PC-9 (cell line): ENCODE results near the gene SOCS7. TPM values are rescaled to one million over a fixed set of nuclear protein-coding genes. Genes with fewer than 3 reads are reported as not detected.
A peak's percentile ranks its signal among the peaks of the same experiment; 100 is the strongest.

Experiments used
- BruUV-seq: library from RNA; stranded (reverse); fragments of 400-500 nt; replicated peaks from 2 replicates; lab custom pipeline; 2021; lab: Mats Ljungman, UMichigan
- CTCF ChIA-PET: fragments of 300-600 bp; sonication (Branson Sonifier 250); formaldehyde crosslinking; loops from one replicate; lab custom pipeline; 2022; ENCODE audit warnings: antibody characterized with exemption; lab: Charles Lee
- POLR2A ChIA-PET: fragments of 300-600 bp; sonication (Branson Sonifier 250); formaldehyde crosslinking; loops from one replicate; lab custom pipeline; 2022; ENCODE audit warnings: antibody characterized with exemption; ENCODE audit not compliant: unreplicated experiment; lab: Charles Lee
- DNase-seq, 2 experiments: peaks; one replicate each; pipeline versions ENCODE4 v3.0.0 to v3.0.0-alpha.2; 2015 to 2022; ENCODE audit warnings: mixed read lengths in 1 of 2
- H2AFZ ChIP-seq: fragments of 200-600 bp; sonication (generic); 2 replicates; pipeline ENCODE4 v1.8.1; 2017; ENCODE audit warnings: antibody characterized with exemption
- H3F3A ChIP-seq: fragments of 200-600 bp; sonication (generic); 2 replicates; pipeline ENCODE4 v1.8.1; 2017; ENCODE audit warnings: antibody characterized with exemption, mild to moderate bottlenecking, low read depth; ENCODE audit not compliant: insufficient read depth
- H3K27ac ChIP-seq: fragments of 200-600 bp; sonication (generic); 2 replicates; pipeline ENCODE4 v1.6.1; 2016; ENCODE audit warnings: mixed run types
- H3K27me3 ChIP-seq: fragments of 200-600 bp; sonication (generic); 2 replicates; pipeline ENCODE4 v1.6.1; 2016; ENCODE audit warnings: low read depth, mixed run types; ENCODE audit not compliant: insufficient read depth
- H3K36me3 ChIP-seq: fragments of 200-600 bp; sonication (generic); 2 replicates; pipeline ENCODE4 v1.6.1; 2016; ENCODE audit warnings: low read depth, mixed run types
- H3K4me1 ChIP-seq: fragments of 200-600 bp; sonication (generic); replicated peaks from 2 replicates; pipeline ENCODE4 v1.6.1; 2016; ENCODE audit warnings: mixed run types; ENCODE audit not compliant: insufficient read depth
- H3K4me2 ChIP-seq: fragments of 200-600 bp; sonication (generic); 2 replicates; pipeline ENCODE4 v1.6.1; 2017; ENCODE audit warnings: mixed run types
- H3K4me3 ChIP-seq: fragments of 200-600 bp; sonication (generic); 2 replicates; pipeline ENCODE4 v1.6.1; 2016; ENCODE audit warnings: mixed run types
- H3K79me2 ChIP-seq: fragments of 200-600 bp; sonication (generic); 2 replicates; pipeline ENCODE4 v1.6.1; 2017; ENCODE audit warnings: low read depth, mixed run types
- H3K9me2 ChIP-seq: fragments of 200-600 bp; sonication (generic); 2 replicates; pipeline ENCODE4 v1.8.1; 2017; ENCODE audit warnings: mild to moderate bottlenecking; ENCODE audit not compliant: insufficient read depth
- H3K9me3 ChIP-seq: fragments of 200-600 bp; sonication (generic); 2 replicates; pipeline ENCODE4 v1.8.1; 2016; ENCODE audit warnings: low read depth; ENCODE audit not compliant: insufficient read depth
- H4K20me1 ChIP-seq: fragments of 200-600 bp; sonication (generic); 2 replicates; pipeline ENCODE4 v1.8.1; 2017; ENCODE audit not compliant: insufficient read depth
- EZH2 ChIP-seq: fragments of 200-600 bp; sonication (generic); IDR thresholded peaks from 2 replicates; pipeline ENCODE4 v1.8.0; 2017; ENCODE audit warnings: antibody characterized with exemption, low read depth
- intact Hi-C: fragments of 100-400 bp; cut with micrococcal nuclease; formaldehyde crosslinking; loops from one replicate; pipeline ENCODE4 v1.10.0; 2022; ENCODE audit not compliant: unreplicated experiment
- total RNA-seq: library from RNA; stranded (reverse); gene quantifications from 2 replicates; pipeline ENCODE4 v1.2.3, GENCODE V29; 2021
- TF ChIP-seq, protein P1 (sequence below): fragments of 200-600 bp; sonication (generic); conservative IDR thresholded peaks from 2 replicates; pipeline ENCODE4 v1.6.1; 2017; ENCODE audit warnings: mixed run types, antibody characterized with exemption, mild to moderate bottlenecking, moderate library complexity

The SOCS7 gene
- total RNA-seq, 1 experiment from 2014 or later: 19.6 TPM

DNA sequence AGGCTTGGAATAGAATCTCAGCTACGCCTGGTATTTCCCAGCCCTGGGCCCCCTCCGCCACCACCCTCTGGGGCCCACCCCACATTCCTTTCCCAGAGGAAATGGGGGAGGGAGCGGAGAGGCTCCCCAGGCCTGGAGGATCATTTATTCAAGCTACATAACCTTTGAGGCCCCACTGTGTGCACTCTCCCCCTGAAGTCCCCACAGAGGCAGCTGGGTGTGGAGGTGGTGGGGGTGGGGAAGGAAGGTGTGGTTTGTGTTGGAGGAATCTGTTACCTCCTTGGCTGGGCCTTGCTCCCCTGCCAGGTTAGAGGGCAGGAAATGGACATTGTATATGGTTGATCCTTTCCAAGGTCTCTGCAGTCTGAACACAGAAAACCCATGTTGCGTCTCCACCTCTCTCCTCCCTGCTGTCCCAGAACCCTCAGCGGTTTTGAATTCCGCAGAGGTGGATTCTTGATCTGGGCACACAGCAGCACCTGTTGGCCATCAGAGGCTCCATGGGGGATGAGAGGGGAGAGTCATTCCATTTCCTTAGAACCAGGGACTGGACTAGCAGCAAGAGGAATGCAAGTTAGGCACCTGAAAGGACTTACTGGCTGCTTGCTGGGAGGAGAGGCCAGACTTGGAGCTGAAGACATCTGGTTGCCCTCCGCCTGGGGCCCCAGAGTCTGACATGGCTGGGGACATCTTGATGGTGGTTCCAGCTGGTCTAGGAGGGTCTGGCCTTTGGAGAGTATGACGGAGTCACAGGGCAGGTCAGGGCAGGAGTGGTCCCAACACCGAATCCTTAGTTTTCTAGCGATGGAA lies 99.6 kb downstream of the SOCS7 start:
- intact Hi-C loops: loop anchor here (1.0 to 5.0 kb wide), 2 partner anchors 22 to 416 kb away; no protein-coding TSS in a partner anchor
- no peaks in the 10 kb centered on the region for H3K27me3 ChIP-seq
- H3K4me3 ChIP-seq: no peak overlapping the region
- peaks cover 10% of the 10 kb centered on the region for H4K20me1 ChIP-seq
- H3K36me3 ChIP-seq: no peaks in the 10 kb centered on the region
- TF ChIP-seq, protein P1, sequence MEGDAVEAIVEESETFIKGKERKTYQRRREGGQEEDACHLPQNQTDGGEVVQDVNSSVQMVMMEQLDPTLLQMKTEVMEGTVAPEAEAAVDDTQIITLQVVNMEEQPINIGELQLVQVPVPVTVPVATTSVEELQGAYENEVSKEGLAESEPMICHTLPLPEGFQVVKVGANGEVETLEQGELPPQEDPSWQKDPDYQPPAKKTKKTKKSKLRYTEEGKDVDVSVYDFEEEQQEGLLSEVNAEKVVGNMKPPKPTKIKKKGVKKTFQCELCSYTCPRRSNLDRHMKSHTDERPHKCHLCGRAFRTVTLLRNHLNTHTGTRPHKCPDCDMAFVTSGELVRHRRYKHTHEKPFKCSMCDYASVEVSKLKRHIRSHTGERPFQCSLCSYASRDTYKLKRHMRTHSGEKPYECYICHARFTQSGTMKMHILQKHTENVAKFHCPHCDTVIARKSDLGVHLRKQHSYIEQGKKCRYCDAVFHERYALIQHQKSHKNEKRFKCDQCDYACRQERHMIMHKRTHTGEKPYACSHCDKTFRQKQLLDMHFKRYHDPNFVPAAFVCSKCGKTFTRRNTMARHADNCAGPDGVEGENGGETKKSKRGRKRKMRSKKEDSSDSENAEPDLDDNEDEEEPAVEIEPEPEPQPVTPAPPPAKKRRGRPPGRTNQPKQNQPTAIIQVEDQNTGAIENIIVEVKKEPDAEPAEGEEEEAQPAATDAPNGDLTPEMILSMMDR: no peak
- TF ChIP-seq EZH2: no peak
- peaks cover 49% of the 10 kb centered on the region for H3F3A ChIP-seq
- H2AFZ ChIP-seq: no peak overlapping the region
- peaks cover 87% of the 10 kb centered on the region for H3K4me1 ChIP-seq
- H3K9me2 ChIP-seq: no peaks in the 10 kb centered on the region
- H3K79me2 ChIP-seq: peaks cover 31% of the 10 kb centered on the region
- peak; percentile 79 to 92 for DNase-seq
- no peaks in the 10 kb centered on the region for H3K9me3 ChIP-seq
- ChIA-PET CTCF (interaction anchor here (0.6 to 1.9 kb wide), 3 partner anchors 14 to 680 kb away, joined by 3 to 6 read pairs (median 5); no protein-coding TSS in a partner anchor), POLR2A (interaction anchor here (0.5 to 2.4 kb wide), 5 partner anchors 14 to 195 kb away, joined by 3 to 53 read pairs (median 4); no protein-coding TSS in a partner anchor)
- H3K27ac ChIP-seq: peak overlapping the region; percentile 81
- BruUV-seq: TSS peak; percentile 62
- peak overlapping the region; percentile 49 for H3K4me2 ChIP-seq

DNA sequence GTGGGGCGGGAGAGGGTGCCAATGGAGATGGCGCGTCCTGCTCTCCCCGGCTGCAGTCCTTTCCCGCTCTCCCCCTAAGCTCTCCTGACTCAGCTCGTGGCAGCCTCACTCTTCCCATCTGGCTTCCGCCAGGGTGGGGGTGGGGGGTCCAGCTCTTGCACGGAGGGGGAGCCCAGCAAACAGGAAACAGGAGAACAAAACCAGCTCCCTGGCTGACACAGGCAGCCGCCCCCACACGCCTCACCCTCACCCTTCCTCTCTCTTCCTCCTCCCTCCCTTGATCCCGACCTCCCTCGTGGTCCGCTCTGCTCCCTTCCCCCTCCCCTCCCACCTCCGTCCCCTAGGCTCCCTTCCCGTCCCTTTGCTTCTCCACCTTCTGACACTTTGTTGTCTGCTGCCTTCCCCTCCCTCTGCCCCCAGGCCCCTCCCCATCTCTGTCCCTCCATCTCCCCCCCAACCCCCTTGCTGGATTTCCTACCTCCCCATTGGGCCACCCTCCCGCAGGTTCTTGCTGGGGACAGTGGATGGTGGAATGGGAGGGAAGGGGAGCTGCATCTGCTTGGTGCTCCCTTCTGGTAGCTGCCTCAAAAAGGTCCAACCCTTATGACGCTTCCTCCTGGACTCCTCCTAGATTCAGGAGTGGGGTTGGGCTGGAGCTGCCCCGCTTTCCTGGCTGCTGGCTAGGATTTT lies 100.3 kb downstream of the SOCS7 start:
- peak in 1 of 2 experiments; percentile 68 for DNase-seq
- CTCF ChIA-PET: interaction anchor here (0.6 to 1.9 kb wide), 3 partner anchors 13 to 794 kb away, joined by 3 to 11 read pairs (median 6); no protein-coding TSS in a partner anchor
- Histone ChIP-seq H3K9me2 (no peaks in the 10 kb centered on the region), H2AFZ (no peak overlapping the region), H3K36me3 (no peaks in the 10 kb centered on the region), H3K27ac (peak overlapping the region; percentile 81), H3K4me2 (peak overlapping the region; percentile 49), H3K27me3 (no peaks in the 10 kb centered on the region), H4K20me1 (peaks cover 18% of the 10 kb centered on the region), H3K4me3 (no peak overlapping the region), H3F3A (peaks cover 49% of the 10 kb centered on the region), H3K79me2 (peaks cover 39% of the 10 kb centered on the region), H3K4me1 (peaks cover 88% of the 10 kb centered on the region), H3K9me3 (no peaks in the 10 kb centered on the region)
- TF ChIP-seq EZH2: no peak
- TF ChIP-seq, protein P1: no peak
- intact Hi-C loops: loop anchor here (1.0 to 5.0 kb wide), 2 partner anchors 23 to 415 kb away; no protein-coding TSS in a partner anchor
- no TSS peak for BruUV-seq
- POLR2A ChIA-PET: interaction anchor here (0.5 to 2.4 kb wide), 11 partner anchors 9 to 1700 kb away, joined by 3 to 53 read pairs (median 5); no protein-coding TSS in a partner anchor

DNA sequence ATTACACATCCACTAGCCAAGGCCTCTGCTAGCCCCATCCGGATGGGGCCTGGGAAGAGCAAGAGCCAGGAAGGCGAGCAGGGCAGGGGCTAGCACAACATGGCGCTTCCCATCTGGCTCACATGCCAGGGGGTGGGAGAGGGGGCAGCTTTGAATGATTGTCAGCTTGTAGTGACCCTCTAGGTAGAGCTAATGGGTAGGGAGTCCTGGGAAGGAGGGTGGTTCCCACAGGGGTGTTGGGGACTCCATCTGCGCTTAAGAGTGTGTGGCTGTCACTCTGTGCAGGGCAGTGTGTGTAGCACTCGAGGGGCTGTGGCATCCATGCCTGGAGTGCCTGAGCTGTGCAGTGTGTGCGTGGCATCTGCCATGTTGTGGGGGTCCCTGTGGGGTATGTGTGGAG lies 101.1 kb downstream of the SOCS7 start:
- Histone ChIP-seq H3F3A (peaks cover 49% of the 10 kb centered on the region), H3K36me3 (no peaks in the 10 kb centered on the region), H3K4me1 (peaks cover 83% of the 10 kb centered on the region), H3K4me3 (no peak overlapping the region), H3K9me2 (no peaks in the 10 kb centered on the region), H3K9me3 (no peaks in the 10 kb centered on the region), H3K79me2 (peaks cover 45% of the 10 kb centered on the region), H4K20me1 (peaks cover 25% of the 10 kb centered on the region), H3K4me2 (peak overlapping the region; percentile 71), H3K27ac (no peak overlapping the region), H2AFZ (no peak overlapping the region), H3K27me3 (no peaks in the 10 kb centered on the region)
- no TSS peak for BruUV-seq
- TF ChIP-seq EZH2: no peak
- TF ChIP-seq, protein P1: no peak
- intact Hi-C loops: loop anchor here (5.0 kb wide), 1 partner anchor 415 kb away; no protein-coding TSS in a partner anchor
- DNase-seq: no peak
- POLR2A ChIA-PET: interaction anchor here (0.5 to 2.4 kb wide), 9 partner anchors 8 to 1701 kb away, joined by 3 to 53 read pairs (median 7); no protein-coding TSS in a partner anchor
- CTCF ChIA-PET: interaction anchor here (0.7 to 1.9 kb wide), 2 partner anchors 12 to 793 kb away, joined by 6 to 11 read pairs; no protein-coding TSS in a partner anchor
